Bronchial epithelial cell (primary cell): ENCODE data around the gene RBL2. TPM values are rescaled to one million over a fixed set of nuclear protein-coding genes. Genes with fewer than 3 reads are reported as not detected.

Experiments
- DNase-seq: peaks from one replicate; pipeline ENCODE4 v3.0.0-alpha.2; 2010; ENCODE audit warnings: low read depth
- FAIRE-seq: peaks from 2 replicates; lab custom pipeline; 2011; peaks lifted over from hg19 to GRCh38; lab: Jason Lieb, UNC
- H3K27me3 ChIP-seq: 2 replicates; pipeline ENCODE4 v1.5.1; 2011; ENCODE audit warnings: low read length; ENCODE audit not compliant: control insufficient read depth, insufficient read depth
- H3K36me3 ChIP-seq: 2 replicates; pipeline ENCODE4 v1.5.1; 2011; ENCODE audit warnings: low read length; ENCODE audit not compliant: control insufficient read depth, insufficient read depth
- H3K4me3 ChIP-seq: 2 replicates; pipeline ENCODE4 v1.5.1; 2011; ENCODE audit warnings: mild to moderate bottlenecking, low read depth, low read length, control low read depth
- CTCF ChIP-seq: IDR thresholded peaks from 2 replicates; pipeline ENCODE4 v1.5.1; 2011; ENCODE audit warnings: mild to moderate bottlenecking, moderate library complexity, low read length, control low read depth, inconsistent platforms; ENCODE audit not compliant: insufficient read depth, severe bottlenecking
- total RNA-seq: library from RNA; depleted of rRNA; stranded (reverse); fragments of >200 nt; gene quantifications from 2 replicates; pipeline ENCODE4 v1.2.1, GENCODE V29; 2014

The RBL2 gene
- total RNA-seq, 1 donor from 2014 or later, result 23.7 TPM

GRCh38 chr16:53498984-53499383 lies 64.7 kb downstream of the RBL2 start:
- no peaks in the 10 kb centered on the region for H3K27me3 ChIP-seq
- DNase-seq, result no peak
- H3K4me3 ChIP-seq, result no peak overlapping the region
- no peak for FAIRE-seq
- TF ChIP-seq CTCF, result no peak
- H3K36me3 ChIP-seq, result peaks cover 12% of the 10 kb centered on the region

GRCh38 chr16:53501216-53501859 lies 67.1 kb downstream of the RBL2 start:
- no peaks in the 10 kb centered on the region for H3K27me3 ChIP-seq
- H3K36me3 ChIP-seq, result peaks cover 6% of the 10 kb centered on the region
- no peak for TF ChIP-seq CTCF
- H3K4me3 ChIP-seq, result peak overlapping the region; percentile 80
- FAIRE-seq (no peak), DNase-seq (no peak)

GRCh38 chr16:53502331-53503269 lies 68.3 kb downstream of the RBL2 start, which contains the start of gene AKTIP:
TSS of gene AKTIP (minus strand) at chr16:53503209. CDS start at chr16:53500259, 2,950 bp downstream.
- Histone ChIP-seq H3K27me3 (no peaks in the 10 kb centered on the region), H3K4me3 (peak within 1 kb of the TSS; percentile 80), H3K36me3 (peaks cover 1% of the 10 kb centered on the region)
- TF ChIP-seq CTCF, result no peak
- FAIRE-seq (no peak), DNase-seq (peak; percentile 49)

GRCh38 chr16:53503270-53503923 lies 69.1 kb downstream of the RBL2 start:
- Histone ChIP-seq H3K4me3 (peak overlapping the region; percentile 80), H3K27me3 (no peaks in the 10 kb centered on the region), H3K36me3 (peaks cover 1% of the 10 kb centered on the region)
- TF ChIP-seq CTCF, result no peak
- FAIRE-seq, result no peak
- peak; percentile 100 for DNase-seq

- DNase-seq, result no peak
Measured at GRCh38 chr16:53503991-53504663, 69.9 kb downstream of the RBL2 start.

More at GRCh38 chr16:53503991-53504663, 69.9 kb downstream of the RBL2 start:
- no peak for TF ChIP-seq CTCF
- FAIRE-seq, result no peak
- H3K36me3 ChIP-seq, result no peaks in the 10 kb centered on the region
- H3K27me3 ChIP-seq, result no peaks in the 10 kb centered on the region
- peak overlapping the region; percentile 61 for H3K4me3 ChIP-seq
